HEK293 (cell line): ENCODE results near the gene TCF12.
A peak's percentile ranks its signal among the peaks of the same experiment; 100 is the strongest.

ENCODE experiments used
- CTCF ChIA-PET: fragments of 350-600 bp; formaldehyde crosslinking; extraction: SDS; loops from one replicate; lab custom pipeline; 2021; ENCODE audit warnings: antibody characterized with exemption; lab: Yijun Ruan, JAX
- POLR2A ChIA-PET: fragments of 300-600 bp; formaldehyde crosslinking; extraction: SDS; loops from one replicate; lab custom pipeline; 2020; ENCODE audit warnings: antibody characterized with exemption, inconsistent platforms; lab: Yijun Ruan, JAX
- H3K27ac ChIP-seq: fragments of 200-500 bp; sonication (Bioruptor generic); 2 replicates; pipeline ENCODE4 v1.5.1; 2014; ENCODE audit warnings: low read depth, low read length, control low read depth, inconsistent platforms; ENCODE audit errors: extremely low read depth
- H3K36me3 ChIP-seq, 2 experiments: fragments of 200-500 bp in 1 of 2; sonication (Bioruptor generic) in 1 of 2; 1 replicate in 1 of 2; 2 replicates in 1 of 2; pipeline ENCODE4 v1.5.1; 2014 to 2017; ENCODE audit warnings: inconsistent platforms in 2 of 2, low read length in 2 of 2; ENCODE audit not compliant: control insufficient read depth in 2 of 2, insufficient read depth in 1 of 2
- H3K4me1 ChIP-seq: fragments of 200-500 bp; sonication (Bioruptor generic); 2 replicates; pipeline ENCODE4 v1.5.1; 2014; ENCODE audit warnings: mild to moderate bottlenecking, low read length, inconsistent platforms; ENCODE audit not compliant: control insufficient read depth, insufficient read depth
- H3K4me3 ChIP-seq: 2 replicates; pipeline ENCODE4 v1.5.1; 2011; ENCODE audit warnings: low read depth, mild to moderate bottlenecking, control low read depth, low read length, moderate library complexity
- H3K9me3 ChIP-seq: fragments of 200-500 bp; sonication (Bioruptor generic); 2 replicates; pipeline ENCODE4 v1.5.1; 2014; ENCODE audit warnings: low read depth, low read length, inconsistent platforms; ENCODE audit not compliant: control insufficient read depth, insufficient read depth
- BCL11A ChIP-seq: fragments of 450-650 bp; formaldehyde crosslinking; IDR thresholded peaks from 2 replicates; pipeline ENCODE4 v1.5.1; 2016; ENCODE audit warnings: low read depth, missing biosample characterization, missing genetic modification characterization
- BCL11B ChIP-seq: fragments of 450-650 bp; formaldehyde crosslinking; IDR thresholded peaks from 2 replicates; pipeline ENCODE4 v1.5.1; 2016; ENCODE audit warnings: low read depth, missing biosample characterization, missing genetic modification characterization
- CTCF ChIP-seq: fragments of 450-650 bp; formaldehyde crosslinking; IDR thresholded peaks from 2 replicates; pipeline ENCODE4 v1.5.1; 2016; ENCODE audit warnings: missing biosample characterization, missing genetic modification characterization
- GFI1B ChIP-seq: fragments of 450-650 bp; formaldehyde crosslinking; IDR thresholded peaks from 2 replicates; pipeline ENCODE4 v1.5.1; 2016; ENCODE audit warnings: missing biosample characterization, missing genetic modification characterization
- GLI4 ChIP-seq: fragments of 450-650 bp; formaldehyde crosslinking; IDR thresholded peaks from 2 replicates; pipeline ENCODE4 v1.5.1; 2016; ENCODE audit warnings: missing biosample characterization, missing genetic modification characterization
- OVOL3 ChIP-seq: fragments of 450-650 bp; formaldehyde crosslinking; IDR thresholded peaks from 2 replicates; pipeline ENCODE4 v1.5.1; 2016; ENCODE audit warnings: missing biosample characterization, missing genetic modification characterization
- PATZ1 ChIP-seq: fragments of 450-650 bp; formaldehyde crosslinking; IDR thresholded peaks from 2 replicates; pipeline ENCODE4 v1.5.1; 2016; ENCODE audit warnings: missing biosample characterization, missing genetic modification characterization
- PRDM1 ChIP-seq: fragments of 450-650 bp; formaldehyde crosslinking; IDR thresholded peaks from 2 replicates; pipeline ENCODE4; 2016; ENCODE audit warnings: missing biosample characterization, missing genetic modification characterization
- PRDM10 ChIP-seq: fragments of 450-650 bp; formaldehyde crosslinking; IDR thresholded peaks from 2 replicates; pipeline ENCODE4 v1.5.1; 2016; ENCODE audit warnings: missing biosample characterization, missing genetic modification characterization
- SALL2 ChIP-seq: fragments of 450-650 bp; formaldehyde crosslinking; IDR thresholded peaks from 2 replicates; pipeline ENCODE4 v1.5.0; 2017; ENCODE audit warnings: missing biosample characterization, mild to moderate bottlenecking, missing genetic modification characterization, borderline replicate concordance
- SP7 ChIP-seq: fragments of 450-650 bp; formaldehyde crosslinking; IDR thresholded peaks from 2 replicates; pipeline ENCODE4 v1.5.1; 2016; ENCODE audit warnings: missing biosample characterization, missing genetic modification characterization
- ZBTB17 ChIP-seq: fragments of 450-650 bp; formaldehyde crosslinking; IDR thresholded peaks from 2 replicates; pipeline ENCODE4 v1.5.1; 2016; ENCODE audit warnings: missing biosample characterization, missing genetic modification characterization
- ZBTB26 ChIP-seq: fragments of 450-650 bp; formaldehyde crosslinking; optimal IDR thresholded peaks from 2 replicates; pipeline ENCODE3; 2016; ENCODE audit warnings: missing biosample characterization, mild to moderate bottlenecking, missing genetic modification characterization
- ZEB2 ChIP-seq: fragments of 450-650 bp; formaldehyde crosslinking; IDR thresholded peaks from 2 replicates; pipeline ENCODE4 v1.5.1; 2016; ENCODE audit warnings: missing biosample characterization, missing genetic modification characterization
- ZNF114 ChIP-seq: fragments of 450-650 bp; formaldehyde crosslinking; IDR thresholded peaks from 2 replicates; pipeline ENCODE4 v1.5.0; 2017; ENCODE audit warnings: missing biosample characterization, missing genetic modification characterization
- ZNF18 ChIP-seq: fragments of 450-650 bp; formaldehyde crosslinking; IDR thresholded peaks from 2 replicates; pipeline ENCODE4 v1.5.1; 2016; ENCODE audit warnings: missing biosample characterization, missing genetic modification characterization
- ZNF335 ChIP-seq: fragments of 450-650 bp; formaldehyde crosslinking; conservative IDR thresholded peaks from 2 replicates; pipeline ENCODE4 v1.5.1; 2016; ENCODE audit warnings: missing biosample characterization, missing genetic modification characterization
- ZNF426 ChIP-seq: fragments of 450-650 bp; formaldehyde crosslinking; IDR thresholded peaks from 2 replicates; pipeline ENCODE4 v1.5.1; 2017; ENCODE audit warnings: missing biosample characterization, missing genetic modification characterization, mild to moderate bottlenecking, inconsistent platforms, moderate library complexity
- ZNF549 ChIP-seq: fragments of 450-650 bp; IDR thresholded peaks from 2 replicates; pipeline ENCODE4 v1.5.1; 2018; ENCODE audit warnings: missing biosample characterization, missing genetic modification characterization, mild to moderate bottlenecking, inconsistent platforms, moderate library complexity
- ZNF561 ChIP-seq: fragments of 450-650 bp; IDR thresholded peaks from 2 replicates; pipeline ENCODE4 v1.5.1; 2018; ENCODE audit warnings: missing biosample characterization, missing genetic modification characterization, borderline replicate concordance
- ZNF623 ChIP-seq: fragments of 450-650 bp; formaldehyde crosslinking; IDR thresholded peaks from 2 replicates; pipeline ENCODE4 v1.5.1; 2016; ENCODE audit warnings: missing biosample characterization, missing genetic modification characterization
- ZNF660 ChIP-seq: fragments of 450-650 bp; IDR thresholded peaks from 2 replicates; pipeline ENCODE4 v1.5.1; 2018; ENCODE audit warnings: missing biosample characterization, mild to moderate bottlenecking, missing genetic modification characterization
- ZNF707 ChIP-seq: fragments of 450-650 bp; formaldehyde crosslinking; IDR thresholded peaks from 2 replicates; pipeline ENCODE4 v1.5.1; 2016; ENCODE audit warnings: missing biosample characterization, missing genetic modification characterization
- ZNF843 ChIP-seq: fragments of 450-650 bp; formaldehyde crosslinking; IDR thresholded peaks from 2 replicates; pipeline ENCODE4 v1.5.1; 2016; ENCODE audit warnings: missing biosample characterization, missing genetic modification characterization
- ZSCAN30 ChIP-seq: fragments of 450-650 bp; IDR thresholded peaks from 2 replicates; pipeline ENCODE4 v1.5.1; 2018; ENCODE audit warnings: missing biosample characterization, mild to moderate bottlenecking, missing genetic modification characterization, moderate library complexity
- ZXDB ChIP-seq: fragments of 450-650 bp; formaldehyde crosslinking; IDR thresholded peaks from 2 replicates; pipeline ENCODE4 v1.5.1; 2016; ENCODE audit warnings: missing biosample characterization, missing genetic modification characterization

Gene TCF12

GRCh38 chr15:57305009-57305408 is 386.6 kb downstream of the TCF12 start (continued):
- TF ChIP-seq ZNF707 (tag by site-specific recombination) (no peak), SALL2 (no peak), ZNF549 (no peak), ZNF18 (tag by site-specific recombination) (no peak), ZNF426 (tag by site-specific recombination) (no peak), OVOL3 (no peak)

- Histone ChIP-seq H3K4me1 (no peaks in the 10 kb centered on the region), H3K36me3 (no peaks in the 10 kb centered on the region), H3K4me3 (peak overlapping the region; percentile 35), H3K27ac (no peak overlapping the region; the same call in 1 of the 2 replicates), H3K9me3 (no peaks in the 10 kb centered on the region)
- CTCF ChIA-PET = interaction anchor here (0.6 to 3.0 kb wide), 31 partner anchors 9 to 1559 kb away, joined by 3 to 33 read pairs (median 3); no protein-coding TSS in a partner anchor
- POLR2A ChIA-PET = interaction anchor here (0.6 to 0.8 kb wide), 2 partner anchors 39 to 241 kb away, joined by 3 to 5 read pairs; no protein-coding TSS in a partner anchor
- TF ChIP-seq ZNF660 (tag by site-specific recombination) (peak; percentile 51), ZXDB (tag by site-specific recombination) (0 out of 2 replicates have a peak, but pooled peaks have one; percentile 26), ZEB2 (tag by site-specific recombination) (0 out of 2 replicates have a peak, but pooled peaks have one; percentile 38), ZNF549 (no peak), ZNF114 (tag by site-specific recombination) (no peak), BCL11A (tag by site-specific recombination) (0 out of 2 replicates have a peak, but pooled peaks have one; percentile 60), ZNF335 (tag by site-specific recombination) (peak; percentile 86), ZBTB26 (peak; percentile 36), ZBTB17 (tag by site-specific recombination) (peak; percentile 73), BCL11B (peak; percentile 95), PATZ1 (tag by site-specific recombination) (peak; percentile 32), ZNF561 (tag by site-specific recombination) (0 out of 2 replicates have a peak, but pooled peaks have one; percentile 41), GLI4 (no peak), ZSCAN30 (0 out of 2 replicates have a peak, but pooled peaks have one; percentile 31), CTCF (tag by site-specific recombination) (peak; percentile 48; the same call in 1 of the 2 replicates), PRDM10 (peak; percentile 74), ZNF843 (tag by site-specific recombination) (no peak), PRDM1 (tag by site-specific recombination) (no peak), ZNF623 (tag by site-specific recombination) (no peak), SP7 (0 out of 2 replicates have a peak, but pooled peaks have one; percentile 15), GFI1B (tag by site-specific recombination) (no peak)
Measured at GRCh38 chr15:57306161-57306943, 387.9 kb downstream of the TCF12 start.
